GM23338 (cell line): Measurements from ENCODE around the gene PRRT1. TPM values are rescaled to one million over a fixed set of nuclear protein-coding genes. Genes with fewer than 3 reads are reported as not detected.

Experiments used
- ATAC-seq: fragments of 200-7000 bp; cut with Tn5 transposase; 3 replicates; pipeline ENCODE4 v1.9.1; 2020
- DNase-seq: peaks from one replicate; pipeline ENCODE4 v3.0.0-alpha.2; 2015; ENCODE audit warnings: low spot score
- H2AFZ ChIP-seq: fragments of 200-600 bp; sonication (generic); 2 replicates; pipeline ENCODE4 v1.8.0; 2016; ENCODE audit warnings: antibody characterized with exemption, mild to moderate bottlenecking, moderate library complexity
- H3F3A ChIP-seq: fragments of 200-600 bp; sonication (generic); replicated peaks from 2 replicates; pipeline ENCODE4 v1.8.0; 2017; ENCODE audit warnings: antibody characterized with exemption, mixed run types, low read depth
- H3K27ac ChIP-seq: fragments of 200-600 bp; sonication (generic); 2 replicates; pipeline ENCODE4 v1.6.1; 2016; ENCODE audit warnings: low read depth
- H3K27me3 ChIP-seq: fragments of 200-600 bp; sonication (generic); 2 replicates; pipeline ENCODE4 v1.8.0; 2016; ENCODE audit warnings: mild to moderate bottlenecking, mixed run types, moderate library complexity; ENCODE audit not compliant: insufficient read depth
- H3K36me3 ChIP-seq: fragments of 200-600 bp; sonication (generic); 2 replicates; pipeline ENCODE4 v1.8.0; 2016; ENCODE audit warnings: mild to moderate bottlenecking; ENCODE audit not compliant: insufficient read depth
- H3K4me1 ChIP-seq: fragments of 200-600 bp; sonication (generic); 2 replicates; pipeline ENCODE4 v1.8.0; 2016; ENCODE audit warnings: mild to moderate bottlenecking, moderate library complexity; ENCODE audit not compliant: insufficient read depth
- H3K4me2 ChIP-seq: fragments of 200-600 bp; sonication (generic); 2 replicates; pipeline ENCODE4 v1.7.1; 2017; ENCODE audit warnings: mixed run types
- H3K4me3 ChIP-seq: fragments of 200-600 bp; sonication (generic); 2 replicates; pipeline ENCODE4 v1.6.1; 2016; ENCODE audit warnings: mixed run types
- H3K79me2 ChIP-seq: fragments of 200-600 bp; sonication (generic); replicated peaks from 2 replicates; pipeline ENCODE4 v1.8.0; 2017; ENCODE audit warnings: mild to moderate bottlenecking; ENCODE audit not compliant: insufficient read depth
- H3K9me2 ChIP-seq: fragments of 200-600 bp; sonication (generic); 2 replicates; pipeline ENCODE4 v1.8.0; 2017; ENCODE audit not compliant: insufficient read depth
- H4K20me1 ChIP-seq: fragments of 200-600 bp; sonication (generic); replicated peaks from 2 replicates; pipeline ENCODE4 v1.8.0; 2017; ENCODE audit warnings: mild to moderate bottlenecking; ENCODE audit not compliant: insufficient read depth
- H3K27ac Mint-ChIP-seq: 2 replicates; pipeline ENCODE4 v1.8.0; 2020; ENCODE audit warnings: inconsistent platforms, mild to moderate bottlenecking, moderate library complexity, mixed read lengths
- H3K27me3 Mint-ChIP-seq: 3 replicates; pipeline ENCODE4 v1.8.0; 2022; ENCODE audit warnings: low read depth, mild to moderate bottlenecking, moderate library complexity, mixed read lengths, inconsistent platforms; ENCODE audit not compliant: insufficient read depth, poor library complexity
- H3K36me3 Mint-ChIP-seq: 3 replicates; pipeline ENCODE4 v1.8.0; 2021; ENCODE audit warnings: low read depth, mild to moderate bottlenecking, inconsistent platforms, moderate library complexity, mixed read lengths
- H3K4me1 Mint-ChIP-seq: 3 replicates; pipeline ENCODE4 v1.8.0; 2020; ENCODE audit warnings: mild to moderate bottlenecking, inconsistent platforms, mixed read lengths
- H3K4me3 Mint-ChIP-seq: 3 replicates; pipeline ENCODE4 v1.8.0; 2021; ENCODE audit warnings: moderate library complexity, mild to moderate bottlenecking, inconsistent platforms, mixed read lengths
- H3K9me3 Mint-ChIP-seq: 3 replicates; pipeline ENCODE4 v1.8.0; 2020; ENCODE audit warnings: moderate library complexity, mild to moderate bottlenecking, inconsistent platforms, mixed read lengths
- CREB1 ChIP-seq: fragments of 250-450 bp; sonication (Bioruptor Pico); IDR thresholded peaks from 2 replicates; pipeline ENCODE4 v1.5.0; 2020; ENCODE audit warnings: low read depth, mild to moderate bottlenecking, moderate library complexity
- EZH2phosphoT487 ChIP-seq: fragments of 200-600 bp; sonication (generic); IDR thresholded peaks from one replicate; pipeline ENCODE4 v1.8.1; 2018; ENCODE audit warnings: antibody characterized with exemption; ENCODE audit not compliant: unreplicated experiment
- polyA plus RNA-seq: library from polyadenylated mRNA; unstranded; fragments of >200 nt; fragmentation: Nextera tagmentation; extraction: Ambion mirVana; gene quantifications from 2 replicates; pipeline ENCODE4 v1.2.1, GENCODE V29; 2016
- total RNA-seq: library from RNA; depleted of rRNA; stranded (reverse); fragments of >200 nt; shearing (Covaris generic); gene quantifications from 2 replicates; pipeline ENCODE4 v1.2.3, GENCODE V29; 2014
- TF ChIP-seq, protein P1 (sequence below), 2 experiments: fragments of 200-600 bp in 1 of 2; sonication (generic) in 1 of 2; conservative IDR thresholded peaks; 2 replicates each; pipeline versions ENCODE4 v1.5.1 to v1.6.1; 2016 to 2017; ENCODE audit warnings: antibody characterized with exemption in 2 of 2, low read depth in 2 of 2, mild to moderate bottlenecking in 2 of 2, moderate library complexity in 1 of 2
- TF ChIP-seq, protein P2 (sequence below): fragments of 250-450 bp; sonication (Bioruptor Pico); IDR thresholded peaks from 2 replicates; pipeline ENCODE4 v1.5.0; 2020; ENCODE audit warnings: mild to moderate bottlenecking, moderate library complexity

Gene PRRT1
- total and polyA plus RNA-seq, 2 experiments from 2014 or later = 2.7 TPM; not detected in 1

DNA sequence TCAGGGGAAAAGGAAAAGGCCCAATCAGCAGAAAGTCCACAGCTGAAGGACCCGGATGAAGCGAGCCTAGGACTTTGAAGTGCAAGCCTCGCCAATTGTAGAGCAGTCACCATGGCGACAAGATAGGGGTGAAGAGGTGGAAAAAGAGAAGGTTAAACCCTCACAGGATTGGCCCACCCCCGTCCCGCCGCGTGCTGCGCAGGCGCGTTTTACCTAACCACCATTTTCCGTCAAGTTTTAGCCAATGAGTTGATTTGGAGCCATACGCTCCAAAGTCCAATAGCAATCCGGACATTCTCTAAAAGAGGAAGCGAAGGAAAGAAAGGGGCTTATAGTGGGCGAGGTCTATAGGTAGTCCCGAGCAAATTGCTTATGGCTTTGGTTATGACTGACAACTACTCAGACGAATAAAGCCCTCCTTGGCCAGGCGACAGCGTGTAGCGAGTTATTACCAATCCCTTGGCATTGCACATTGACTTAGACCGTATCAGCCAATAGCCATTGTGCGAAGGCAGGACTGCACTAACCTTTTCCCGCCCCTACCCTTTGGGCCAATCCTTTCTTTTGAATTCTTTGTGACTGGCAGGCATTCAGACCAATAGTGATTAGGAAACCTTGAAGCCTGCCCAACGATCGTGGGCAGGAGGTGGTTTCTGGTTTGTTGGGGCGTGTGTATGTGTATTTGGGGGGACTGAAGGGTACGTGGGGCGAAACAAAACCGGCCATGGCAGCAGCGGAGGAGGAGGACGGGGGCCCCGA lies 26.2 kb upstream of the PRRT1 start, which contains the start of gene RNF5:
Gene RNF5 (plus strand): TSS at position 618 of the 759 bp plus-strand sequence. CDS start 107 bp downstream, at position 725.
- ATAC-seq (peak; percentile 73), DNase-seq (peak; percentile 100)
- Mint-ChIP-seq H3K27ac (peak within 1 kb of the TSS; percentile 91), H3K27me3 (peaks cover 23% of the 10 kb centered on the region), H3K36me3 (peaks cover 41% of the 10 kb centered on the region), H3K9me3 (no peaks in the 10 kb centered on the region), H3K4me1 (peaks cover 48% of the 10 kb centered on the region), H3K4me3 (peak within 1 kb of the TSS; percentile 79)
- no peak within 1 kb of the TSS; the same call in 1 of the 2 replicates for H2AFZ ChIP-seq
- H3K4me2 ChIP-seq = peak within 1 kb of the TSS; percentile 85
- H4K20me1 ChIP-seq = peaks cover 4% of the 10 kb centered on the region; the same call in 1 of the 2 replicates
- H3K4me1 ChIP-seq = peaks cover 22% of the 10 kb centered on the region
- H3K4me3 ChIP-seq = peak within 1 kb of the TSS; percentile 79
- TF ChIP-seq, protein P1, sequence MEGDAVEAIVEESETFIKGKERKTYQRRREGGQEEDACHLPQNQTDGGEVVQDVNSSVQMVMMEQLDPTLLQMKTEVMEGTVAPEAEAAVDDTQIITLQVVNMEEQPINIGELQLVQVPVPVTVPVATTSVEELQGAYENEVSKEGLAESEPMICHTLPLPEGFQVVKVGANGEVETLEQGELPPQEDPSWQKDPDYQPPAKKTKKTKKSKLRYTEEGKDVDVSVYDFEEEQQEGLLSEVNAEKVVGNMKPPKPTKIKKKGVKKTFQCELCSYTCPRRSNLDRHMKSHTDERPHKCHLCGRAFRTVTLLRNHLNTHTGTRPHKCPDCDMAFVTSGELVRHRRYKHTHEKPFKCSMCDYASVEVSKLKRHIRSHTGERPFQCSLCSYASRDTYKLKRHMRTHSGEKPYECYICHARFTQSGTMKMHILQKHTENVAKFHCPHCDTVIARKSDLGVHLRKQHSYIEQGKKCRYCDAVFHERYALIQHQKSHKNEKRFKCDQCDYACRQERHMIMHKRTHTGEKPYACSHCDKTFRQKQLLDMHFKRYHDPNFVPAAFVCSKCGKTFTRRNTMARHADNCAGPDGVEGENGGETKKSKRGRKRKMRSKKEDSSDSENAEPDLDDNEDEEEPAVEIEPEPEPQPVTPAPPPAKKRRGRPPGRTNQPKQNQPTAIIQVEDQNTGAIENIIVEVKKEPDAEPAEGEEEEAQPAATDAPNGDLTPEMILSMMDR (conservative IDR thresholded peaks at IDR 0.05; ENCODE audit: low read depth in 2 of 2) = no peak
- TF ChIP-seq, protein P2, sequence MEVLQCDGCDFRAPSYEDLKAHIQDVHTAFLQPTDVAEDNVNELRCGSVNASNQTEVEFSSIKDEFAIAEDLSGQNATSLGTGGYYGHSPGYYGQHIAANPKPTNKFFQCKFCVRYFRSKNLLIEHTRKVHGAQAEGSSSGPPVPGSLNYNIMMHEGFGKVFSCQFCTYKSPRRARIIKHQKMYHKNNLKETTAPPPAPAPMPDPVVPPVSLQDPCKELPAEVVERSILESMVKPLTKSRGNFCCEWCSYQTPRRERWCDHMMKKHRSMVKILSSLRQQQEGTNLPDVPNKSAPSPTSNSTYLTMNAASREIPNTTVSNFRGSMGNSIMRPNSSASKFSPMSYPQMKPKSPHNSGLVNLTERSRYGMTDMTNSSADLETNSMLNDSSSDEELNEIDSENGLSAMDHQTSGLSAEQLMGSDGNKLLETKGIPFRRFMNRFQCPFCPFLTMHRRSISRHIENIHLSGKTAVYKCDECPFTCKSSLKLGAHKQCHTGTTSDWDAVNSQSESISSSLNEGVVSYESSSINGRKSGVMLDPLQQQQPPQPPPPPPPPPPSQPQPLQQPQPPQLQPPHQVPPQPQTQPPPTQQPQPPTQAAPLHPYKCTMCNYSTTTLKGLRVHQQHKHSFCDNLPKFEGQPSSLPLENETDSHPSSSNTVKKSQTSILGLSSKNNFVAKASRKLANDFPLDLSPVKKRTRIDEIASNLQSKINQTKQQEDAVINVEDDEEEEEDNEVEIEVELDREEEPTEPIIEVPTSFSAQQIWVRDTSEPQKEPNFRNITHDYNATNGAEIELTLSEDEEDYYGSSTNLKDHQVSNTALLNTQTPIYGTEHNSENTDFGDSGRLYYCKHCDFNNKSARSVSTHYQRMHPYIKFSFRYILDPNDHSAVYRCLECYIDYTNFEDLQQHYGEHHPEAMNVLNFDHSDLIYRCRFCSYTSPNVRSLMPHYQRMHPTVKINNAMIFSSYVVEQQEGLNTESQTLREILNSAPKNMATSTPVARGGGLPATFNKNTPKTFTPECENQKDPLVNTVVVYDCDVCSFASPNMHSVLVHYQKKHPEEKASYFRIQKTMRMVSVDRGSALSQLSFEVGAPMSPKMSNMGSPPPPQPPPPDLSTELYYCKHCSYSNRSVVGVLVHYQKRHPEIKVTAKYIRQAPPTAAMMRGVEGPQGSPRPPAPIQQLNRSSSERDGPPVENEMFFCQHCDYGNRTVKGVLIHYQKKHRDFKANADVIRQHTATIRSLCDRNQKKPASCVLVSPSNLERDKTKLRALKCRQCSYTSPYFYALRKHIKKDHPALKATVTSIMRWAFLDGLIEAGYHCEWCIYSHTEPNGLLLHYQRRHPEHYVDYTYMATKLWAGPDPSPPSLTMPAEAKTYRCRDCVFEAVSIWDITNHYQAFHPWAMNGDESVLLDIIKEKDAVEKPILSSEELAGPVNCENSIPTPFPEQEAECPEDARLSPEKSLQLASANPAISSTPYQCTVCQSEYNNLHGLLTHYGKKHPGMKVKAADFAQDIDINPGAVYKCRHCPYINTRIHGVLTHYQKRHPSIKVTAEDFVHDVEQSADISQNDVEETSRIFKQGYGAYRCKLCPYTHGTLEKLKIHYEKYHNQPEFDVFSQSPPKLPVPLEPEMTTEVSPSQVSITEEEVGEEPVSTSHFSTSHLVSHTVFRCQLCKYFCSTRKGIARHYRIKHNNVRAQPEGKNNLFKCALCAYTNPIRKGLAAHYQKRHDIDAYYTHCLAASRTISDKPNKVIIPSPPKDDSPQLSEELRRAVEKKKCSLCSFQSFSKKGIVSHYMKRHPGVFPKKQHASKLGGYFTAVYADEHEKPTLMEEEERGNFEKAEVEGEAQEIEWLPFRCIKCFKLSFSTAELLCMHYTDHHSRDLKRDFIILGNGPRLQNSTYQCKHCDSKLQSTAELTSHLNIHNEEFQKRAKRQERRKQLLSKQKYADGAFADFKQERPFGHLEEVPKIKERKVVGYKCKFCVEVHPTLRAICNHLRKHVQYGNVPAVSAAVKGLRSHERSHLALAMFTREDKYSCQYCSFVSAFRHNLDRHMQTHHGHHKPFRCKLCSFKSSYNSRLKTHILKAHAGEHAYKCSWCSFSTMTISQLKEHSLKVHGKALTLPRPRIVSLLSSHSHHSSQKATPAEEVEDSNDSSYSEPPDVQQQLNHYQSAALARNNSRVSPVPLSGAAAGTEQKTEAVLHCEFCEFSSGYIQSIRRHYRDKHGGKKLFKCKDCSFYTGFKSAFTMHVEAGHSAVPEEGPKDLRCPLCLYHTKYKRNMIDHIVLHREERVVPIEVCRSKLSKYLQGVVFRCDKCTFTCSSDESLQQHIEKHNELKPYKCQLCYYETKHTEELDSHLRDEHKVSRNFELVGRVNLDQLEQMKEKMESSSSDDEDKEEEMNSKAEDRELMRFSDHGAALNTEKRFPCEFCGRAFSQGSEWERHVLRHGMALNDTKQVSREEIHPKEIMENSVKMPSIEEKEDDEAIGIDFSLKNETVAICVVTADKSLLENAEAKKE (CRISPR knock-in tag) = no peak
- TF ChIP-seq CREB1 (CRISPR knock-in tag) = peak; percentile 80
- TF ChIP-seq EZH2phosphoT487 = no peak
- peaks cover 41% of the 10 kb centered on the region for H3K79me2 ChIP-seq
- 0 out of 2 replicates have a peak, but pooled peaks cover 7% of the 10 kb centered on the region for H3F3A ChIP-seq
- H3K36me3 ChIP-seq = peaks cover 2% of the 10 kb centered on the region; the same call in 1 of the 2 replicates
- no peaks in the 10 kb centered on the region for H3K27me3 ChIP-seq
- H3K27ac ChIP-seq = peak within 1 kb of the TSS; percentile 93
- no peaks in the 10 kb centered on the region for H3K9me2 ChIP-seq
